Right atrium auricular region (tissue), 2 donors: Measurements from ENCODE around the gene PGBD5. TPM values are rescaled to one million over a fixed set of nuclear protein-coding genes. Genes with fewer than 3 reads are reported as not detected.

Experiments
- DNase-seq: peaks from one replicate; pipeline ENCODE4 v3.0.0-alpha.2; 2019; ENCODE audit warnings: low spot score
- H3K27ac ChIP-seq, 2 donors: fragments of 200-600 bp; sonication (generic); 1 replicate in 1 of 2; 2 replicates in 1 of 2; pipeline ENCODE4 v1.5.1; 2016 to 2019
- H3K27me3 ChIP-seq, 2 donors: fragments of 200-600 bp; sonication (generic); one replicate each; pipeline versions ENCODE4 v1.5.1 to v1.6.0; 2017 to 2019
- H3K36me3 ChIP-seq: fragments of 200-600 bp; sonication (generic); one replicate; pipeline ENCODE4 v1.5.1; 2016
- H3K4me1 ChIP-seq, 2 donors: fragments of 200-600 bp; sonication (generic); one replicate each; pipeline versions ENCODE4 v1.5.1 to v1.6.0; 2017 to 2019
- H3K4me3 ChIP-seq, 2 donors: fragments of 200-600 bp; sonication (generic); 1 replicate in 1 of 2; 2 replicates in 1 of 2; pipeline ENCODE4 v1.5.1; 2017 to 2019; ENCODE audit warnings: mild to moderate bottlenecking in 1 of 2, moderate library complexity in 1 of 2
- H3K9me3 ChIP-seq, 2 donors: fragments of 200-600 bp; sonication (generic); one replicate each; pipeline ENCODE4 v1.5.1; 2019
- CTCF ChIP-seq, 2 donors: fragments of 200-600 bp; sonication (generic); IDR thresholded peaks; one replicate each; pipeline ENCODE4 v1.5.1; 2019; ENCODE audit warnings: antibody characterized with exemption in 2 of 2
- total RNA-seq, 2 donors: library from RNA; depleted of rRNA; stranded (reverse); fragments of >200 nt; gene quantifications; one replicate each; pipeline ENCODE4 v1.1.0, GENCODE V29; 2016

Gene PGBD5
- total RNA-seq, 2 donors from 2014 or later, result 13.2 to 18.5 TPM

- DNase-seq, result no peak
- no peaks in the 10 kb centered on the region for H3K27me3 ChIP-seq
- no peak overlapping the region for H3K4me3 ChIP-seq
- no peak overlapping the region for H3K27ac ChIP-seq
- H3K36me3 ChIP-seq, result no peaks in the 10 kb centered on the region
- H3K4me1 ChIP-seq, result peaks cover 0 to 17% of the 10 kb centered on the region in 2 donors
- no peak for TF ChIP-seq CTCF (IDR thresholded peaks at IDR 0.05)
- no peaks in the 10 kb centered on the region for H3K9me3 ChIP-seq
These were observed 56.0 kb downstream of the PGBD5 start for GRCh38 chr1:230370109-230370508.

- no peak overlapping the region for H3K4me3 ChIP-seq
- DNase-seq, result no peak
- TF ChIP-seq CTCF (IDR thresholded peaks at IDR 0.05), result no peak
- no peaks in the 10 kb centered on the region for H3K36me3 ChIP-seq
- H3K27me3 ChIP-seq, result no peaks in the 10 kb centered on the region
- H3K27ac ChIP-seq, result no peak overlapping the region
- H3K4me1 ChIP-seq, result peaks cover 0 to 10% of the 10 kb centered on the region in 2 donors
- H3K9me3 ChIP-seq, result no peaks in the 10 kb centered on the region
These were observed 57.3 kb downstream of the PGBD5 start for GRCh38 chr1:230368871-230369270.

DNA sequence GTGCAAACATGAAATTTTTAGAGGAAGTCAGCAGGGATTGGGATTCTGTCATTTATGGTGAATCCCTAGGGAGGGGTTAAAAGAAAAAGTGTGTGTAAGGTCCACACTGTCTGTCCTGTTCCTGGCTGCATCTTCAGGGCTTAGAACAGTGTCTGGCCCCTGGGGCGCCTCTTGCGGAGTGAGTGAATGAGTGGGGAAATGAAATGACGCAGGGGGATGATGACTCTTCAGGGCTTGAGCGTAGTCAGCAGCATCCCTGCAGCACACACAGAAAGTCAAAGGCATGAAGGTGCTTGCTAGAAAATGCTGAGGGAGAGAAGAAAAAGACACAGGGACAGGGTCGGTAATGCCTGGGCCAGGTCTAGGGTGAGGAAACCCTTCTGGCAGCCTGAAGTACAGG is 57.8 kb downstream of the PGBD5 start:
- Histone ChIP-seq H3K36me3 (no peaks in the 10 kb centered on the region), H3K4me1 (peaks cover 0 to 10% of the 10 kb centered on the region in 2 donors), H3K27me3 (no peaks in the 10 kb centered on the region), H3K4me3 (no peak overlapping the region), H3K27ac (no peak overlapping the region), H3K9me3 (no peaks in the 10 kb centered on the region)
- DNase-seq, result no peak
- no peak for TF ChIP-seq CTCF (IDR thresholded peaks at IDR 0.05)

DNA sequence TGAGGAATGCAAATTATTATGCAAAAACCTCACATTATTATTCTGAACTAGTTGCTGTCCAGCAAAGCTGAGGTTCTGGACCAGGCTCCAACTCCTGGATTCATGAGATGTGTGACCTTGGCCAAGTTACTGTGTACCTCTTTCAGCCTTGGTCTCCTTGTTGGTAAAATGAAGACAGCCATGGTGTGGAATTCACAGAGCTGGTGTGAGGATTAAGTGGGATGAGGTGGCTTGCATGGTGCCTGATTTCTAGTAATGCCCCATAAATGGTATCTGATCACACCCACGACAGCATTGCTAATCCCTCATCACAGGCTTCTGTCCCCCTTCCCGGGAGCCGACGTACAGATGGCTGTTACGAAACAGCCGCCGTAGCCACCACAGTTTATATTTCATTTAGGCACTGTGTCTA is 59.6 kb downstream of the PGBD5 start:
- DNase-seq, result no peak
- Histone ChIP-seq H3K4me1 (peaks cover 0 to 5% of the 10 kb centered on the region in 2 donors), H3K9me3 (no peaks in the 10 kb centered on the region), H3K36me3 (no peaks in the 10 kb centered on the region), H3K4me3 (no peak overlapping the region), H3K27me3 (no peaks in the 10 kb centered on the region), H3K27ac (no peak overlapping the region)
- no peak for TF ChIP-seq CTCF (IDR thresholded peaks at IDR 0.05)

GRCh38 chr1:230365723-230366307 is 60.3 kb downstream of the PGBD5 start:
- Histone ChIP-seq H3K27ac (no peak overlapping the region), H3K4me1 (peaks cover 0 to 5% of the 10 kb centered on the region in 2 donors), H3K27me3 (no peaks in the 10 kb centered on the region), H3K9me3 (no peaks in the 10 kb centered on the region), H3K4me3 (no peak overlapping the region), H3K36me3 (no peaks in the 10 kb centered on the region)
- no peak for DNase-seq
- peak in 1 of 2 donors; percentile 28 for TF ChIP-seq CTCF (IDR thresholded peaks at IDR 0.05)

- Histone ChIP-seq H3K27me3 (no peaks in the 10 kb centered on the region), H3K27ac (no peak overlapping the region), H3K9me3 (no peaks in the 10 kb centered on the region), H3K4me1 (no peaks in the 10 kb centered on the region), H3K4me3 (no peak overlapping the region), H3K36me3 (no peaks in the 10 kb centered on the region)
- no peak for TF ChIP-seq CTCF (IDR thresholded peaks at IDR 0.05)
- DNase-seq, result no peak
These were observed 63.2 kb downstream of the PGBD5 start for GRCh38 chr1:230362949-230363348.
